HG03558 (cell line): ENCODE results near the gene ACP5.

Experiments used
- ATAC-seq: cut with Tn5 transposase; IDR thresholded peaks from one replicate; pipeline ENCODE4 v1.9.1; 2021; ENCODE audit warnings: moderate number of reproducible peaks; ENCODE audit not compliant: unreplicated experiment; ENCODE audit errors: extremely low read depth

Gene ACP5

GRCh38 chr19:11550265-11550664 lies 27.2 kb downstream of the ACP5 start:
- no peak for ATAC-seq

DNA sequence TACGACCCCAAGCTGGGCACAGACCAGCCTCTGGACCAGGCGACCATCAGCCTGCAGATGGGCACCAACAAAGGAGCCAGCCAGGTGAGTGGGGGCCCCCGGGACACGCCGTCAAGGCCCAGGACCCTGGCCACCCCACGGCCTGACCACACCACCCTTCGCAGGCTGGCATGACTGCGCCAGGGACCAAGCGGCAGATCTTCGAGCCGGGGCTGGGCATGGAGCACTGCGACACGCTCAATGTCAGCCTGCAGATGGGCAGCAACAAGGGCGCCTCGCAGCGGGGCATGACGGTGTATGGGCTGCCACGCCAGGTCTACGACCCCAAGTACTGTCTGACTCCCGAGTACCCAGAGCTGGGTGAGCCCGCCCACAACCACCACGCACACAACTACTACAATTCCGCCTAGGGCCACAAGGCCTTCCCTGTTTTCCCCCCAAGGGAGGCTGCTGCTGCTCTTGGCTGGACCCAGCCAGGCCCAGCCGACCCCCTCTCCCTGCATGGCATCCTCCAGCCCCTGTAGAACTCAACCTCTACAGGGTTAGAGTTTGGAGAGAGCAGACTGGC lies 28.0 kb downstream of the ACP5 start:
- ATAC-seq = no peak

DNA sequence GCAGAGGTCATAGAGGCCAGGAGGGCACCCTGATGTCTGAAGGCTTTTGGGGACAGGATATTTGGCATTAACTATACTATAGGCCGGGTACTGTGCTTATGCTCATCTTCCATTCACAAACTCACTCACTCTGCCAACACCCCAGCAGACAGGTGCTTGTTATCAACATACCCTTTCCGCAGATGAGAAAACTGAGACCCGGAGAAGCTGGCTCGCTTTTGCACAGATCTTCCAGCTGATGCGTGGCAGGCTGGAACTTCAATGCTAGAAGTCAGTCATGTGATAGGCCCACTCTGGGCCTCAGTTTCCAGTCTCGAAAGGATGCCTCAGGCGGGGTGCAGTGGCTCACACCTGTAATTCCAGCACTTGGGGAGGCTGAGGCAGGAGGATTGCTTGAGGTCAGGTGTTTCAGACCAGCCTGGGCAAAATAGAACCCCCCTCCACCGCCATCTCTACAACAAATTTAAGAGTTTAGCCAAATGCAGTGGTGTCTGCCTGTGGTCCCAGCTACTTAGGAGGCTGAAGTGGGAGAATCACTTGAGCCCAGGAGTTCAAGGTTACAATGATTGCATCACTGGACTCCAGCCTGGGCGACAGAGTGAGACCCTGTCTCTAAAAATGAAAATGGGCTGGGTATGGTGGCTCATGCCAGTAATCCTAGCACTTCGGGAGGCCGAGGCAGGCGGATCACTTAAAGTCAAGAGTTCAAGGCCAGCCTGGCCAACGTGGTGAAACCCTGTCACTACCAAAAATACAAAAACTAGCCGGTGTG lies 29.3 kb downstream of the ACP5 start:
- ATAC-seq = no peak

DNA sequence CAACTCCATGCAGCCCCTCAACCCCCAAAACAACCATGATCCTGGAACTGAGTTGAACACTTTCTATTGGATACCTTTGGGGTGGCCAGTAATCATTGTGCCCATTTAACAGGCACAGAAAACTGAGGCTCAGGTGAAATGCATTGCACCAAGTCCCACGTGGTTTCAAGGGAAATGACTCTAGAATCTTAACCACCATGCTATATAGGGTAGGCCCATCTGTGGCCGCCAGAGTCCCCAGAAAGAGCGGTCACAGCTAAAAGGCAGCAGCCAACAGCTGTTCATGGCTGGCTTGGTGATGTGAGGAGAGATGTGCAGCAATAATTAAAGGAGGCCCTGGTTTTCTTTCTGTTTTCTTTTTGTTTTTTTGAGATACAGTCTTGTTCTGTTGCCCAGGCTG lies 36.2 kb downstream of the ACP5 start:
- no peak for ATAC-seq

GRCh38 chr19:11540645-11541044 lies 36.8 kb downstream of the ACP5 start:
- ATAC-seq = no peak

GRCh38 chr19:11539495-11540365 lies 37.7 kb downstream of the ACP5 start:
- no peak for ATAC-seq

GRCh38 chr19:11538232-11539036 lies 39.0 kb downstream of the ACP5 start, which contains the start of gene CNN1:
Gene CNN1 (plus strand): TSS chr19:11538851. CDS start chr19:11538928, 77 bp downstream.
- no peak for ATAC-seq

DNA sequence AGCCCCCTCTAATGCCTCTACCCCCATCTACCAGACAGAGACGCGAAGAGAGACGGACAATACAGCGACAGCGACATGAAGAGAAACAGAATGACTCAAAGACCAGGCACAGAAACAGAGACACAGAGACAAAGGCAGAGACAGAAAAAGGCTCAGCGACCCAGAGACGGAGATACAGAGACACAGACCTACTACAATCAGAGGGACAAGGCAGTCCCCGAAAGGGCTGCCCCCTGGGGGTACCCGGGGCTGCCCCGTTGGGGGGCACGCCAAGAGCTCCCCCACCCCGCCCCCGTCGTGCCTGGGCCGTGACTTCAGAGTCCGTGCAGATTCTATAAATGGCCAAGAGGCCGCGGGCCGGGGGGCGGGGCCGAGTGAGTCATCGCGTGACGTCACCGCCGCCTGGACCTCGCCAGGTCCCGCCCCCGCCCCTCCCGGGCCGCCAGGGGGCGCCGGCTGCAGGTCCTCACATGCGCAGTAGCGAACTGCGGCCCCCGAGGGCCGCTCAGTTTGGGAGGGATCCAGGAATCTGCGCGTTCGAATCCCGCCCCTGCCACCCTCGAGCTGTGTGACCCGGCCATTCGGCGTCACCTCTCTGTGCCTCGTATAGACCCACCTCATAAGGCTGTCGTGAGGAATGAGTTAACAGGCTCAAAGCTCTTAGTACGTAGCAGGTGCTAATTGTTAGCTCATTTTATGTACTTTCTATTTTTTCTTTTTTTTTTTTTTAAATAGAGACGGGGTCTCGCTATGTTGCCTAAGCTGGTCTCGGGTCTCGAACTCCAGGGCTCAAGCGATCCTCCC lies 41.5 kb downstream of the ACP5 start:
- ATAC-seq = no peak

GRCh38 chr19:11534948-11535347 lies 42.5 kb downstream of the ACP5 start:
- no peak for ATAC-seq

- no peak for ATAC-seq
These were observed 42.9 kb downstream of the ACP5 start for GRCh38 chr19:11534538-11534937.

- ATAC-seq = no peak
These were observed 47.0 kb downstream of the ACP5 start for GRCh38 chr19:11530432-11530831.

DNA sequence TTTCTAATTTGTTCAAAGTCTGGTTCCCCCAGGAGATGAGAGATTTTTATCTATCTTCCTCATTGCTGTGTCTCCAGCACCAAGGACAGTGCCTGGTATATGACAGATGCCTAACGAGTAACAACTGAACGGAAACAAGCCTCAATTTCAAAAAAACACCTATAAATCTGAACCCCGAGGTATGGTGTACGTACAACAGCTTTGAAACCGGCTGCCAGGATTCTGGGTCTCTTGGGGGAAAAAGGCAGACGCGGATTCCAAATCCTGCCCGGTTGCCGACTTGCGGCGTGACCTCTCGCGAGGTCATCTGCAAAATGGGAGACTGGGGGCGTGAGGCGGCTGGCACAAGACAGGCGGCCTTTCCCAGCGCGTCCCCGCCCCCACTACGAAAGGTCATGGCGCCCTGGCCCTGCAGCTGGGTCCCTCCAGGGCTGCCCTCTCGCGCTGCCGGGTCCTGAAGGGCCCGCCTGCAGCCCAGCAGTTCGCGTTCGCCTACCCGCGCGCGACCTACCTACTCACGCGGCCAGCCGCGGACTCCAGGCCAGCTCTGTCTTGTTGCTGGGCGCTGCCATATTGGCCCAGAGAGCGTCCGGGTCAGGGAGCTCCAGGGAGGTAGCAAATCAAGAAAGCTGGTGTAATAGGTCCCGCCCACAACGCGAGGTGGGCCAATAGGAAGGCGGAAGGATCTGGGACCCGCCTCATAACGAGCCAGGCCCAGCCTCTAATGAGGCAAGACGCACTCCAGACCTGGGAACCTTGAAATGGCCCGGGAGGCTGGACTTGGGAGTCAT lies 48.7 kb downstream of the ACP5 start, which contains the start of gene ECSIT:
TSS of gene ECSIT (minus strand) at position 584 of the 791 bp plus-strand sequence. CDS start 9,964 bp downstream, outside the sequence.
- ATAC-seq = peak; percentile 74
